Endodermal cell (in vitro differentiated cells): Measurements from ENCODE around the gene PPP1R1B. TPM values are rescaled to one million over a fixed set of nuclear protein-coding genes. Genes with fewer than 3 reads are reported as not detected.

ENCODE experiments used
- DNase-seq: peaks from one replicate; pipeline ENCODE4 v3.0.0-alpha.2; 2017
- H3K27ac ChIP-seq: 2 replicates; pipeline ENCODE4 v1.5.1; 2013; ENCODE audit warnings: mild to moderate bottlenecking, low read depth, low read length, moderate library complexity
- H3K27me3 ChIP-seq: 2 replicates; pipeline ENCODE4 v1.6.1; 2013; ENCODE audit warnings: mild to moderate bottlenecking, low read length, moderate library complexity; ENCODE audit not compliant: insufficient read depth, control insufficient read depth, poor library complexity, severe bottlenecking
- H3K36me3 ChIP-seq: 2 replicates; pipeline ENCODE4 v1.7.0; 2013; ENCODE audit warnings: mild to moderate bottlenecking, low read length, moderate library complexity; ENCODE audit not compliant: control insufficient read depth, insufficient read depth
- H3K4me1 ChIP-seq: one replicate; pipeline ENCODE4 v1.7.0; 2013; ENCODE audit warnings: low read length; ENCODE audit not compliant: control insufficient read depth, insufficient read depth
- H3K4me3 ChIP-seq: 2 replicates; pipeline ENCODE4 v1.5.1; 2013; ENCODE audit warnings: mild to moderate bottlenecking, low read length, moderate library complexity
- H3K9ac ChIP-seq: 2 replicates; pipeline ENCODE4 v1.6.1; 2013; ENCODE audit warnings: mild to moderate bottlenecking, low read length, moderate library complexity; ENCODE audit not compliant: poor library complexity, severe bottlenecking; ENCODE audit errors: extremely low read depth
- H3K9me3 ChIP-seq: 2 replicates; pipeline ENCODE4 v1.6.1; 2013; ENCODE audit warnings: mild to moderate bottlenecking, low read length, moderate library complexity; ENCODE audit not compliant: control insufficient read depth
- H3K27ac Mint-ChIP-seq: 2 replicates; pipeline ENCODE4 v1.8.0; 2020; ENCODE audit warnings: mixed read lengths
- H3K27me3 Mint-ChIP-seq: 2 replicates; pipeline ENCODE4 v1.8.0; 2021; ENCODE audit warnings: mild to moderate bottlenecking, mixed read lengths; ENCODE audit not compliant: insufficient read depth
- H3K36me3 Mint-ChIP-seq: 2 replicates; pipeline ENCODE4 v1.8.0; 2020; ENCODE audit warnings: low read depth, mixed read lengths
- H3K4me1 Mint-ChIP-seq: 2 replicates; pipeline ENCODE4 v1.8.0; 2020; ENCODE audit warnings: mixed read lengths
- H3K4me3 Mint-ChIP-seq: 2 replicates; pipeline ENCODE4 v1.8.0; 2020; ENCODE audit warnings: mild to moderate bottlenecking, moderate library complexity, mixed read lengths
- H3K9me3 Mint-ChIP-seq: 2 replicates; pipeline ENCODE4 v1.8.0; 2020; ENCODE audit warnings: mild to moderate bottlenecking, mixed read lengths
- WGBS, 2 experiments: methylation state at CpG; one replicate each; pipeline versions ENCODE4 v1.1.5 to v1.1.7; 2013; ENCODE audit warnings: missing lambda C conversion rate in 2 of 2, mixed read lengths in 1 of 2; ENCODE audit not compliant: insufficient coverage in 1 of 2, insufficient read length in 1 of 2; 5-methylcytosine and 5-hydroxymethylcytosine counted together
- total RNA-seq, 2 donors: library from RNA; stranded (reverse); fragmentation: NEBNext Ultra II Directional in 1 of 2; extraction: Animal tissue kit (Norgen Biotek cat#: 25700) in 1 of 2; gene quantifications; 2 replicates in 1 of 2; 3 replicates in 1 of 2; pipeline ENCODE4 v1.2.1, GENCODE V29; 2021
- TF ChIP-seq, protein P1 (sequence below): fragments of 200-600 bp; sonication (generic); conservative IDR thresholded peaks from 2 replicates; pipeline ENCODE4 v1.5.0; 2021; ENCODE audit warnings: antibody characterized with exemption, mild to moderate bottlenecking

Gene PPP1R1B
- total RNA-seq, 2 donors from 2014 or later, result 1.0 to 2.1 TPM

GRCh38 chr17:39593371-39593770, 33.4 kb upstream of the PPP1R1B start:
- Mint-ChIP-seq H3K4me3 (no peak overlapping the region), H3K9me3 (no peaks in the 10 kb centered on the region), H3K4me1 (peaks cover 2% of the 10 kb centered on the region), H3K27ac (no peak overlapping the region), H3K36me3 (no peaks in the 10 kb centered on the region), H3K27me3 (peaks cover 98% of the 10 kb centered on the region)
- WGBS, 2 experiments, result 65 to 68% methylated on average over 2 of the region's 2 CpGs
- H3K4me1 ChIP-seq, result no peaks in the 10 kb centered on the region
- no peak overlapping the region for H3K9ac ChIP-seq
- H3K27me3 ChIP-seq, result peaks cover 100% of the 10 kb centered on the region
- DNase-seq, result no peak
- H3K4me3 ChIP-seq, result no peak overlapping the region
- H3K9me3 ChIP-seq, result no peaks in the 10 kb centered on the region
- no peak overlapping the region for H3K27ac ChIP-seq
- TF ChIP-seq, protein P1, sequence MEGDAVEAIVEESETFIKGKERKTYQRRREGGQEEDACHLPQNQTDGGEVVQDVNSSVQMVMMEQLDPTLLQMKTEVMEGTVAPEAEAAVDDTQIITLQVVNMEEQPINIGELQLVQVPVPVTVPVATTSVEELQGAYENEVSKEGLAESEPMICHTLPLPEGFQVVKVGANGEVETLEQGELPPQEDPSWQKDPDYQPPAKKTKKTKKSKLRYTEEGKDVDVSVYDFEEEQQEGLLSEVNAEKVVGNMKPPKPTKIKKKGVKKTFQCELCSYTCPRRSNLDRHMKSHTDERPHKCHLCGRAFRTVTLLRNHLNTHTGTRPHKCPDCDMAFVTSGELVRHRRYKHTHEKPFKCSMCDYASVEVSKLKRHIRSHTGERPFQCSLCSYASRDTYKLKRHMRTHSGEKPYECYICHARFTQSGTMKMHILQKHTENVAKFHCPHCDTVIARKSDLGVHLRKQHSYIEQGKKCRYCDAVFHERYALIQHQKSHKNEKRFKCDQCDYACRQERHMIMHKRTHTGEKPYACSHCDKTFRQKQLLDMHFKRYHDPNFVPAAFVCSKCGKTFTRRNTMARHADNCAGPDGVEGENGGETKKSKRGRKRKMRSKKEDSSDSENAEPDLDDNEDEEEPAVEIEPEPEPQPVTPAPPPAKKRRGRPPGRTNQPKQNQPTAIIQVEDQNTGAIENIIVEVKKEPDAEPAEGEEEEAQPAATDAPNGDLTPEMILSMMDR, result no peak
- H3K36me3 ChIP-seq, result no peaks in the 10 kb centered on the region

DNA sequence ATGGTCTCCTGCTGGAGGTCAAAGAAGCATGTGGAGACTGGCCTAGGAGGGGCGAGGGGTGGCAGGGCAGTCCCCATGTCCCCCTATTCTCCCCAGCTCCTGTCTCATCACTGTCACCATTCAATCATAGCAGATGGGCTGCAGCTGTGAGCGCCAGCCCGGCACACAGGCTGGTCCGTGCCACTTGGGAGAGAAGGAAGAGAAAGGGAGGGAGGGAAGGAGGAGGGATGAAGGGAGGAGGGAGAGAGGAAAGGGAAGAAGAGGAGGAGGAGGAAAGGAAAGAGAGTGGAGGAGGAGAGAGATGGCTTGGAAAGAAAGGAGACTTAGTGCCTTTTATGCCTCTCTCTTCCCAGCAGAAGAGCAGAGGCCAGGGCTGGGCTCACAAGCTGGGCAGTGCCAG, 31.5 kb upstream of the PPP1R1B start:
- H3K36me3 ChIP-seq, result no peaks in the 10 kb centered on the region
- Mint-ChIP-seq H3K9me3 (no peaks in the 10 kb centered on the region), H3K36me3 (no peaks in the 10 kb centered on the region), H3K27me3 (peaks cover 99% of the 10 kb centered on the region), H3K4me3 (no peak overlapping the region), H3K4me1 (peaks cover 2% of the 10 kb centered on the region), H3K27ac (no peak overlapping the region)
- H3K9ac ChIP-seq, result no peak overlapping the region
- H3K4me3 ChIP-seq, result no peak overlapping the region
- H3K4me1 ChIP-seq, result no peaks in the 10 kb centered on the region
- WGBS, 2 experiments, result 0 to 13% methylated on average over 3 to 4 of the region's 4 CpGs
- H3K27ac ChIP-seq, result no peak overlapping the region
- H3K27me3 ChIP-seq, result peaks cover 100% of the 10 kb centered on the region
- TF ChIP-seq, protein P1, result no peak
- DNase-seq, result no peak
- H3K9me3 ChIP-seq, result no peaks in the 10 kb centered on the region

DNA sequence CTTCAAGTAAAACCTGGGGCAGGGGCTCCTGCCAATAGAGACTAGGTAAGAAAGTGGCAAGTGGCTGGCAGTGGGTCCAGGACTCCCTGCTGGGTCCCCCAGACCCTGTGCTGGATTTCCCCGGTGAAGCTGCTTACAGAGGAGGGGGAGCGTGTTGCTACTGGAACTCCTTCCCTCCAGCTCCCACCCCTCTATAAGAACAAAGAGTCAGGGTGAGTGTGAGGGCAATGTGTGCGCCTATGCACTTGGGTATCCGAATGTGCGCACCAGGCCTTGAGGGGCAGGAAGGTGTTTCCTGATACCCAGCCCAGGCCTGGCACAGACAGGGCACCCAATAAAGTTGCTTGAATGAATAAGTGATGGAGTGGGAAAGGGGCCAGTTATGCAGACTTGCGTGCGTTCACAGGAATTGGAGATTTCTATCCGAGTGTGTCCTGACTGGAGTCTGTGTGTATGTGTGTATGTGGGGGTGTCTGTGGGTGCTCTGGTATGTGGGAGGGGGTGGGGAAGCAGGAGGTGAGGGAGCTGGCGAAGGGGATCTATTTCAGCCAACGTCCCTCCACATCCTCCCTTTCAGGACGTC, 30.7 kb upstream of the PPP1R1B start:
- Histone ChIP-seq H3K27me3 (peaks cover 100% of the 10 kb centered on the region), H3K27ac (no peak overlapping the region), H3K9ac (no peak overlapping the region), H3K36me3 (no peaks in the 10 kb centered on the region), H3K4me3 (no peak overlapping the region), H3K9me3 (no peaks in the 10 kb centered on the region), H3K4me1 (no peaks in the 10 kb centered on the region)
- no peaks in the 10 kb centered on the region for H3K36me3 Mint-ChIP-seq
- WGBS, 2 experiments, result 22 to 23% methylated on average over 3 to 9 of the region's 11 CpGs
- DNase-seq, result peak; percentile 48
- TF ChIP-seq, protein P1, result no peak
- no peaks in the 10 kb centered on the region for H3K9me3 Mint-ChIP-seq
- no peak overlapping the region for H3K27ac Mint-ChIP-seq
- H3K4me3 Mint-ChIP-seq, result no peak overlapping the region
- peaks cover 100% of the 10 kb centered on the region for H3K27me3 Mint-ChIP-seq
- H3K4me1 Mint-ChIP-seq, result peaks cover 2% of the 10 kb centered on the region
